ENCODE data around the gene GTPBP1.

- TF ChIP-seq CTCF (IDR thresholded peaks at IDR 0.05) = no peak
- no peak for TF ChIP-seq POLR2A (IDR thresholded peaks at IDR 0.05)
Observed at GRCh38 chr22:38727123-38727522, 21.4 kb downstream of the GTPBP1 start.

Measured in lower leg skin (tissue), 3 donors.